GM19099 (cell line): ENCODE results near the gene SAP30.

Experiments used
- POLR2A ChIP-seq: IDR thresholded peaks from 3 replicates; pipeline ENCODE4 v1.6.1; 2011; ENCODE audit warnings: low read depth; ENCODE audit not compliant: insufficient read length; ENCODE audit errors: extremely low read depth

Gene SAP30

GRCh38 chr4:173397604-173398003 lies 26.9 kb downstream of the SAP30 start:
- no peak for TF ChIP-seq POLR2A

- TF ChIP-seq POLR2A, result no peak
These were observed 27.5 kb downstream of the SAP30 start for GRCh38 chr4:173398220-173398619.

- no peak for TF ChIP-seq POLR2A
These were observed 28.1 kb downstream of the SAP30 start, which contains the start of gene SCRG1 for GRCh38 chr4:173398779-173399415. Gene SCRG1, minus strand, starts transcription at chr4:173399116. Its CDS starts 7,702 bp downstream, at chr4:173391414.

GRCh38 chr4:173401063-173401462 lies 30.3 kb downstream of the SAP30 start:
- TF ChIP-seq POLR2A, result no peak

- TF ChIP-seq POLR2A, result no peak
These were observed 32.3 kb downstream of the SAP30 start for GRCh38 chr4:173403051-173403450.

GRCh38 chr4:173404296-173404865 lies 33.6 kb downstream of the SAP30 start:
- TF ChIP-seq POLR2A, result no peak

GRCh38 chr4:173405840-173406606 lies 35.3 kb downstream of the SAP30 start:
- no peak for TF ChIP-seq POLR2A

- TF ChIP-seq POLR2A, result no peak
These were observed 39.3 kb downstream of the SAP30 start for GRCh38 chr4:173410079-173410478.

GRCh38 chr4:173411106-173411693 lies 40.4 kb downstream of the SAP30 start:
- no peak for TF ChIP-seq POLR2A

- TF ChIP-seq POLR2A, result no peak
These were observed 42.3 kb downstream of the SAP30 start for GRCh38 chr4:173413036-173413435.

GRCh38 chr4:173414456-173414855 lies 43.7 kb downstream of the SAP30 start:
- no peak for TF ChIP-seq POLR2A

GRCh38 chr4:173415092-173415491 lies 44.3 kb downstream of the SAP30 start:
- TF ChIP-seq POLR2A, result no peak

GRCh38 chr4:173415885-173416653 lies 45.3 kb downstream of the SAP30 start:
- no peak for TF ChIP-seq POLR2A

- TF ChIP-seq POLR2A, result no peak
These were observed 47.1 kb downstream of the SAP30 start for GRCh38 chr4:173417833-173418232.

GRCh38 chr4:173418639-173419038 lies 47.9 kb downstream of the SAP30 start:
- no peak for TF ChIP-seq POLR2A
